ENCODE data around the gene RPS27A. TPM values are rescaled to one million over a fixed set of nuclear protein-coding genes. Genes with fewer than 3 reads are reported as not detected.
"Not testable (repeated sequence)": the region's sequence is repeated elsewhere in the genome, so short reads cannot be mapped to it uniquely, and the experiment has no call there.

The RPS27A gene
- total RNA-seq, 4 donors from 2014 or later: 1,078 to 1,927 (median 1,496) TPM

GRCh38 chr2:55235724-55236538 is 3.4 kb downstream of the RPS27A start:
- WGBS, 2 donors: 84 to 90% methylated on average over 3 of the region's 3 CpGs
- DNase-seq (ENCODE audit: low spot score in 2 of 2): no peak
- no peak overlapping the region for H3K4me3 ChIP-seq (ENCODE audit: low read depth, poor library complexity, severe bottlenecking)
- intact Hi-C loops (cut with DNase I; ENCODE audit: low total_unique reads): no loop called here
- TF ChIP-seq POLR2A (IDR thresholded peaks at IDR 0.05) (no peak), CTCF (IDR thresholded peaks at IDR 0.05) (no peak)

- 90% methylated on average over 2 of the region's 2 CpGs for WGBS, 2 donors
- intact Hi-C loops (cut with DNase I; ENCODE audit: low total_unique reads): no loop called here
- TF ChIP-seq POLR2A (IDR thresholded peaks at IDR 0.05) (no peak), CTCF (IDR thresholded peaks at IDR 0.05) (no peak)
- no peak for DNase-seq (ENCODE audit: low spot score in 2 of 2)
- no peak overlapping the region for H3K4me3 ChIP-seq (ENCODE audit: low read depth, poor library complexity, severe bottlenecking)
Measured at GRCh38 chr2:55236992-55237543, 4.6 kb downstream of the RPS27A start.

GRCh38 chr2:55239656-55240222 is 7.3 kb downstream of the RPS27A start:
- DNase-seq (ENCODE audit: low spot score in 2 of 2): no peak
- intact Hi-C loops (cut with DNase I; ENCODE audit: low total_unique reads): no loop called here
- TF ChIP-seq POLR2A (IDR thresholded peaks at IDR 0.05): no peak
- no peak for TF ChIP-seq CTCF (IDR thresholded peaks at IDR 0.05)
- no peak overlapping the region for H3K4me3 ChIP-seq (ENCODE audit: low read depth, poor library complexity, severe bottlenecking)
- 68 to 71% methylated on average over 4 of the region's 4 CpGs for WGBS, 2 donors

- intact Hi-C loops (cut with DNase I; ENCODE audit: low total_unique reads); H3K4me3 ChIP-seq (ENCODE audit: low read depth, poor library complexity, severe bottlenecking); DNase-seq (ENCODE audit: low spot score in 2 of 2): not testable (repeated sequence)
- WGBS, 2 donors: 95% methylated on average over 8 of the region's 8 CpGs
Measured at GRCh38 chr2:55241582-55241981, 9.1 kb downstream of the RPS27A start.

GRCh38 chr2:55242617-55243016 is 10.1 kb downstream of the RPS27A start:
- no peak overlapping the region for H3K4me3 ChIP-seq (ENCODE audit: low read depth, poor library complexity, severe bottlenecking)
- DNase-seq (ENCODE audit: low spot score in 2 of 2): no peak
- TF ChIP-seq POLR2A (IDR thresholded peaks at IDR 0.05): no peak
- TF ChIP-seq CTCF (IDR thresholded peaks at IDR 0.05): no peak
- WGBS, 2 donors: 68 to 75% methylated on average over 1 of the region's 1 CpG
- intact Hi-C loops (cut with DNase I; ENCODE audit: low total_unique reads): no loop called here

- no peak overlapping the region for H3K4me3 ChIP-seq (ENCODE audit: low read depth, poor library complexity, severe bottlenecking)
- intact Hi-C loops (cut with DNase I; ENCODE audit: low total_unique reads): no loop called here
- 90 to 95% methylated on average over 5 of the region's 5 CpGs for WGBS, 2 donors
- DNase-seq (ENCODE audit: low spot score in 2 of 2): no peak
- no peak for TF ChIP-seq CTCF (IDR thresholded peaks at IDR 0.05)
- no peak for TF ChIP-seq POLR2A (IDR thresholded peaks at IDR 0.05)
Measured at GRCh38 chr2:55245411-55245810, 12.9 kb downstream of the RPS27A start.

Measured in lower leg skin (tissue), 4 donors.